ENCODE results near the gene SACM1L. TPM values are rescaled to one million over a fixed set of nuclear protein-coding genes. Genes with fewer than 3 reads are reported as not detected.

SACM1L gene
- total and polyA plus RNA-seq, 2 of the 13 experiments (the other 11 are each of a cell fraction or from before 2014, with no cell fraction given), result 15.1 to 27.8 TPM

DNA sequence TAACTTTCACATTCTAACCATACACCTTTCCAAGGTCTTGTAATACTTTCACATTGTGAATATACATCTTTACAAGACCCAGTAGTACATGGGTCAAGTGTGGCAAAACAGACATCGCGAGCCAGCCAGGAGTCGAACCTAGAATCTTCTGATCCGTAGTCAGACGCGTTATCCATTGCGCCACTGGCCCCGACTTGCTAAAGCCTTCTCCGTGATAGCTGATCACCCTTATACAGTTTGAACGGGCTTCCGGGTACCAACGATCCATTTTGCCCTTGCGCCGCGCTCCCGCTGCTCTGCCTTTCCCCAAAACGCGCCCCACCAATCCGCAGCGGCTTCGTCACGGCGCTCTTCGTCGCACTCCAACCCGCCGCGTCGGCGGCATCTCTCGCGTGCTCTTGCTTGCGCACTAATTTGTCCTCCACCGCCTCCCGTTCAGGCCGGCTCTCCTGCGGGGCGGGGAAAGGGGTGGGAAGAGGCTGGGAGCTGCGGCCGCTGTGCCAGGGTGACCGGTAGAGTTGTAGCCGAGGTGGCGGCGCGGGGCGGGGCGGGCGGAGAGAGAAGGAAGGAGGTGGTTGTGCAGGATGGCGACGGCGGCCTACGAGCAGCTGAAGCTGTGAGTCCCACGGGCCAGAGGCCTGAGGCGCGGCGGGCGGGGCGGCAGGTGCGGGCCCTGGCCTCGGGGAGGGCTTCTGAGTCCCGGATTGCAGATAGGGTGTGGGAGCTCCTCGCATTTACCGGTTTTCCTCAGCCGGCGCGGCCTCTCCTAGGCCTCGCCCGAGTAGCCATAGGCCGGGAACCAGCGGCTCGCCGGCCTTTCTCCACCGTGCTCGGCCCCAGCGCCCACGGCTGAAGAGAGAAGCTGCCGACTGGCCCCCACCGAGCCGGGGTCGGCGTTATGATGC is at the start of gene SACM1L (continued):
- TF ChIP-seq ZNF567 (CRISPR knock-in tag; IDR thresholded peaks at IDR 0.05; ENCODE audit: borderline replicate concordance) (no peak), ZNF737 (CRISPR knock-in tag; IDR thresholded peaks at IDR 0.05; ENCODE audit: borderline replicate concordance) (no peak), ZNF660 (CRISPR knock-in tag; IDR thresholded peaks at IDR 0.05; ENCODE audit: borderline replicate concordance, low read depth) (no peak), HMGA1 (CRISPR knock-in tag; conservative IDR thresholded peaks at IDR 0.05) (no peak), NFE2L1 (CRISPR knock-in tag; IDR thresholded peaks at IDR 0.05; ENCODE audit: borderline replicate concordance) (no peak), ZNF816 (CRISPR knock-in tag; IDR thresholded peaks at IDR 0.05; ENCODE audit: borderline replicate concordance) (no peak; the same call in 1 of the 2 replicates), IKZF1 (IDR thresholded peaks at IDR 0.05) (no peak), SALL2 (CRISPR knock-in tag; IDR thresholded peaks at IDR 0.05) (peak; percentile 96), SATB2 (CRISPR knock-in tag; IDR thresholded peaks at IDR 0.05) (peak; percentile 61; the same call in 1 of the 2 replicates), XBP1 (CRISPR knock-in tag; IDR thresholded peaks at IDR 0.05) (peak; percentile 76; the same call in 1 of the 2 replicates), ZNF792 (CRISPR knock-in tag; IDR thresholded peaks at IDR 0.05) (peak; percentile 59; the same call in 1 of the 2 replicates), GTF2F1 (IDR thresholded peaks at IDR 0.05; ENCODE audit: low read length) (0 out of 2 replicates have a peak, but pooled peaks have one; percentile 27), TBX2 (CRISPR knock-in tag; IDR thresholded peaks at IDR 0.05; ENCODE audit: borderline replicate concordance) (peak; percentile 91), CEBPB (IDR thresholded peaks at IDR 0.05; ENCODE audit: borderline replicate concordance, low read depth, low read length) (peak; percentile 80), NFYC (CRISPR knock-in tag; IDR thresholded peaks at IDR 0.05) (peak; percentile 84), ZNF260 (CRISPR knock-in tag; IDR thresholded peaks at IDR 0.05; ENCODE audit: borderline replicate concordance, low read depth) (no peak), ZSCAN29 (CRISPR knock-in tag; conservative IDR thresholded peaks at IDR 0.05) (peak; percentile 68; the same call in 1 of the 2 replicates), NCOA2 (CRISPR knock-in tag; IDR thresholded peaks at IDR 0.05) (peak; percentile 24; the same call in 1 of the 2 replicates)
- TF ChIP-seq, protein P1, sequence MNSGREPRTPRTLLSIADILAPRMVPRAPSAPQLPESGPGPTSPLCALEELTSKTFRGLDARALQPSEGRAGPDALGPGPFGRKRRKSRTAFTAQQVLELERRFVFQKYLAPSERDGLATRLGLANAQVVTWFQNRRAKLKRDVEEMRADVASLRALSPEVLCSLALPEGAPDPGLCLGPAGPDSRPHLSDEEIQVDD (CRISPR knock-in tag; IDR thresholded peaks at IDR 0.05; ENCODE audit: borderline replicate concordance), result 0 out of 2 replicates have a peak, but pooled peaks have one; percentile 30
- TF ChIP-seq, protein P2, sequence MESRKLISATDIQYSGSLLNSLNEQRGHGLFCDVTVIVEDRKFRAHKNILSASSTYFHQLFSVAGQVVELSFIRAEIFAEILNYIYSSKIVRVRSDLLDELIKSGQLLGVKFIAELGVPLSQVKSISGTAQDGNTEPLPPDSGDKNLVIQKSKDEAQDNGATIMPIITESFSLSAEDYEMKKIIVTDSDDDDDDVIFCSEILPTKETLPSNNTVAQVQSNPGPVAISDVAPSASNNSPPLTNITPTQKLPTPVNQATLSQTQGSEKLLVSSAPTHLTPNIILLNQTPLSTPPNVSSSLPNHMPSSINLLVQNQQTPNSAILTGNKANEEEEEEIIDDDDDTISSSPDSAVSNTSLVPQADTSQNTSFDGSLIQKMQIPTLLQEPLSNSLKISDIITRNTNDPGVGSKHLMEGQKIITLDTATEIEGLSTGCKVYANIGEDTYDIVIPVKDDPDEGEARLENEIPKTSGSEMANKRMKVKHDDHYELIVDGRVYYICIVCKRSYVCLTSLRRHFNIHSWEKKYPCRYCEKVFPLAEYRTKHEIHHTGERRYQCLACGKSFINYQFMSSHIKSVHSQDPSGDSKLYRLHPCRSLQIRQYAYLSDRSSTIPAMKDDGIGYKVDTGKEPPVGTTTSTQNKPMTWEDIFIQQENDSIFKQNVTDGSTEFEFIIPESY (CRISPR knock-in tag; IDR thresholded peaks at IDR 0.05), result no peak
- TF ChIP-seq, protein P3, sequence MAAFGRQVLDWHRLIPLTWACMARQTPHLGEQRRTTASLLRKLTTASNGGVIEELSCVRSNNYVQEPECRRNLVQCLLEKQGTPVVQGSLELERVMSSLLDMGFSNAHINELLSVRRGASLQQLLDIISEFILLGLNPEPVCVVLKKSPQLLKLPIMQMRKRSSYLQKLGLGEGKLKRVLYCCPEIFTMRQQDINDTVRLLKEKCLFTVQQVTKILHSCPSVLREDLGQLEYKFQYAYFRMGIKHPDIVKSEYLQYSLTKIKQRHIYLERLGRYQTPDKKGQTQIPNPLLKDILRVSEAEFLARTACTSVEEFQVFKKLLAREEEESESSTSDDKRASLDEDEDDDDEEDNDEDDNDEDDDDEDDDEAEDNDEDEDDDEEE (CRISPR knock-in tag; IDR thresholded peaks at IDR 0.05), result no peak; the same call in 1 of the 2 replicates
- TF ChIP-seq, protein P4, sequence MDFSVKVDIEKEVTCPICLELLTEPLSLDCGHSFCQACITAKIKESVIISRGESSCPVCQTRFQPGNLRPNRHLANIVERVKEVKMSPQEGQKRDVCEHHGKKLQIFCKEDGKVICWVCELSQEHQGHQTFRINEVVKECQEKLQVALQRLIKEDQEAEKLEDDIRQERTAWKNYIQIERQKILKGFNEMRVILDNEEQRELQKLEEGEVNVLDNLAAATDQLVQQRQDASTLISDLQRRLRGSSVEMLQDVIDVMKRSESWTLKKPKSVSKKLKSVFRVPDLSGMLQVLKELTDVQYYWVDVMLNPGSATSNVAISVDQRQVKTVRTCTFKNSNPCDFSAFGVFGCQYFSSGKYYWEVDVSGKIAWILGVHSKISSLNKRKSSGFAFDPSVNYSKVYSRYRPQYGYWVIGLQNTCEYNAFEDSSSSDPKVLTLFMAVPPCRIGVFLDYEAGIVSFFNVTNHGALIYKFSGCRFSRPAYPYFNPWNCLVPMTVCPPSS (IDR thresholded peaks at IDR 0.05), result no peak
- TF ChIP-seq, protein P5, sequence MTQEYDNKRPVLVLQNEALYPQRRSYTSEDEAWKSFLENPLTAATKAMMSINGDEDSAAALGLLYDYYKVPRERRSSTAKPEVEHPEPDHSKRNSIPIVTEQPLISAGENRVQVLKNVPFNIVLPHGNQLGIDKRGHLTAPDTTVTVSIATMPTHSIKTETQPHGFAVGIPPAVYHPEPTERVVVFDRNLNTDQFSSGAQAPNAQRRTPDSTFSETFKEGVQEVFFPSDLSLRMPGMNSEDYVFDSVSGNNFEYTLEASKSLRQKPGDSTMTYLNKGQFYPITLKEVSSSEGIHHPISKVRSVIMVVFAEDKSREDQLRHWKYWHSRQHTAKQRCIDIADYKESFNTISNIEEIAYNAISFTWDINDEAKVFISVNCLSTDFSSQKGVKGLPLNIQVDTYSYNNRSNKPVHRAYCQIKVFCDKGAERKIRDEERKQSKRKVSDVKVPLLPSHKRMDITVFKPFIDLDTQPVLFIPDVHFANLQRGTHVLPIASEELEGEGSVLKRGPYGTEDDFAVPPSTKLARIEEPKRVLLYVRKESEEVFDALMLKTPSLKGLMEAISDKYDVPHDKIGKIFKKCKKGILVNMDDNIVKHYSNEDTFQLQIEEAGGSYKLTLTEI (CRISPR knock-in tag; conservative IDR thresholded peaks at IDR 0.05), result no peak
